AML-193 (cell line): ENCODE data around the gene MCTP1.
A peak's percentile ranks its signal among the peaks of the same experiment; 100 is the strongest.

ENCODE experiments used
- DNase-seq, 2 experiments: peaks; one replicate each; lab custom pipeline; 2025; lab: John Stamatoyannopoulos, UW

Gene MCTP1

DNA sequence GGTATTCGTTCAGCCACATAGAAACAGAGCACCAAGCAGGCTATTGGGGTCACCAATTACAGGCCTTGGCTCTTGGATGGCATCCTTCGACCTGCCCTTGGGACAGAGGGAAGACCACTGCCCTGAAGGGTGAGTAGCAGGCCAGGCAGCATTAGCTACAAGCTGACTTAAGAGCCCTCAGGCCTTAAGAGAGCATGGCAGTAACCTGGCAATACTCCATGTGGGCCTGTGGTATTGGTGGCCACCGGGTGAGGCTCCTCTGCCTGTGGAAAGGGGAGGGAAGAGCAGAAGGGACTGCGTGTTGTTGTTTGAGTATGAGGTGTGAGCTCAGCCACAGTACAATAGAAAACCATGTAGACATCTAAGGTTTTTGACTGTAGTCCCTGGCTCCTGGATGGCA is 170.6 kb downstream of the MCTP1 start:
- no peak for DNase-seq

DNA sequence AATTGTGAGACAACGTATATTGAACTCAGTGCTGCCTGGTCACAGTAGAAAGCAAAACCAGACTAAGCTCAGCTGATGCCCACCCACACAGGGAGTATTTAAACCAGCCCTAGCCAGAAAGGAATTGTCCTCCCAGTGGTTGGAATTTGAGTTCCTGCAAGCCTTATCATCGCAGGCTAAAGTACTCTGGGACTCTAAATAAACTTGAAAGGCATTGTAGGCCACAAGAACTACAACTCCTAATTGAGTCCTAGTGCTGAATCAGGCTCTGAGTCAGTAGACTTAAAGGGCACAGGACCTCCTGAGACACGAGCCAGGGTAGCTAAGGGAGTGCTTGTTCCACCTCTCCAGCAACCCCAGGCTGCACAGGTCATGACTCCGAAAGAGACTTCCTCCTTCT is 171.4 kb downstream of the MCTP1 start:
- DNase-seq, result no peak

DNA sequence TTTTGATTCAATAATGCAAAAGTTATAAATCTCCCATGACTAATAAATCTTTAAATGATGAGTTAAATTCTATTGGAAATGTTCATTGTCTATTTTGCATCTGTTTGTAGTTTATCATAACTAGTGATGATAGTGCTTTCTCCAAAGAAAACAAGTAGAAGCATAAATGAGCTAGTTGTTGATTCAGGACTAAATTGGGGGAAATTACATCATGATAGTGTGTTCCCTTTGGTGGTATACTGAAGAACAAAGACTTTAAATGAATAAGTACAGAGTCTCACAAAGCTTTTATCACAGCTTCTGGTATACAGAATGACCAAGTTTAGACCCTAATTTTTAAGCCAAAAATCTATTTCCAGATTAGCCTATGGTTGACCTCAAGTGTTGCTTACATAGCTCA is 173.8 kb downstream of the MCTP1 start:
- DNase-seq, result no peak

GRCh38 chr5:95110118-95110517 is 174.8 kb downstream of the MCTP1 start:
- peak in 1 of 2 experiments; percentile 9 for DNase-seq

DNA sequence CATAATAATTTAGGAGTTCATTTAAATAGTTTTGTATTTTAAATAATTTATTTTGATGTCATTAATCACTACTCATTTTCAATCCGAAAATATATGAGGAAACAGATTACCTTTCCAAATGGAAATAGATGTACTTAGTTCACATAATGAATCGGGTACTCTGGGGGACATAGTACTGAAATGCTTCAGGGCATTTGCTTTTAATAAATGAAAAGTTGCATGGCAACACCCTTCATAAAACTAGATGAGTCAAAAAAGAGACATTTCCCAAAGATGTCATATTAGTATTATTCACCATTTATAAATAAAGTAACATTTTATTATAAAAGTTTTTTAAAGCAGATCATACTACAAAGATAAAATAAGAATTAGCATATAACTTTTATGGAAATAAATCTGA is 177.8 kb downstream of the MCTP1 start:
- DNase-seq, result no peak

GRCh38 chr5:95105638-95106037 is 179.3 kb downstream of the MCTP1 start:
- DNase-seq, result no peak

DNA sequence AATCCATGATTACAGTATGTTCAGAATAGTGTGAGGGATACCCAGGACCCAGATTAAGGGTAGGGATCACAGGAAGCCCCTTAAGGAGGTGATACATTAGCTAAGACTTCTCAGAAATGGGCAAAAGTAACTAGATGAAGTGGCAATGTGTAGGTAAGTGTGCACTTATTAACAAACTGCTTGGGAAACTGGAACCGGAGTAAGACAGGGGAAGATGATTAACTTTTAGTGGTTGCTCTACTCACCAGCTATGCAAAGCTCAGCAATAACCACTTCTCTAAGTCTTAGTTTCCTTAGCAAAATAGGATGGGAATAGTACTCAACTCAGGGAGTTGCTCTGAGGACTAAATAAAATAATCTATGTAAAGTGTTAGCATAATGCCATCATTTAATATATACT is 182.2 kb downstream of the MCTP1 start:
- DNase-seq, result no peak

DNA sequence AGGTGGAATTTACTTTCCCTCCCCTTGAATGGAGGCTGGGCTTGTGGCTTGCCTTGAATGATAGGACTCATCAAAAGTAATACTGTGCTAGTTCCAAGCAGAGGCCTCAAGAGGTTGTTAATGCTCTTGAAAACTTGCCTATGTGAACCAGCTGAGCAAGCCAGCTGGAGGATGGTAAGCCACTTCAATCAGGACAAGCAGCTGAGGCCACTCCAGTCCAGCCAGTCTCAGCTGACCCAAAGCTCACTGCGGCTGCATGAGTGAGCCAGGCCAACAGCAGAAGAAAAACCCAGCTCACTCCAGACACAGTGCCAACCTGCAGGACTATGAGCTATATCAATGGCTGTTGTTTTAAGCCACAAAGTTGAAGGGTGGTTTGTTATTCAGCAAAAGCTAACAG is 182.8 kb downstream of the MCTP1 start:
- no peak for DNase-seq

DNA sequence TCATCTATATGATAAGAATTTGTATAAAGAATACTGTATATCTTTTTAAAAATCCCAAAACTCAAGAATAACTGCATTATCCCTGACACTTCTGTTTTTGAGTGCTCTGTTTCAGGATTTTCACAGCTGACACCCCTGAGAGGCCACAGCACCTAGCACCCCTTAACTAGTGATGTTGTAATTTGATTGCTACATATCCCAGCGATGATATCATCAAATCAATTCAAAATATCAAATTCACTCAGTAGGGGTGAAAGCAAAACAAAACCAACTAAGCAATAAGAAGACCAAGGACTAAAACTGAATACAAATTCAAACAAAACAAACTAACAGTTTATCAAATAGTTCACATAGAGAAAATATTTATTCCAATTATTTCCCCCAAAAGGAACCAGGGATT is 184.3 kb downstream of the MCTP1 start:
- DNase-seq, result no peak

DNA sequence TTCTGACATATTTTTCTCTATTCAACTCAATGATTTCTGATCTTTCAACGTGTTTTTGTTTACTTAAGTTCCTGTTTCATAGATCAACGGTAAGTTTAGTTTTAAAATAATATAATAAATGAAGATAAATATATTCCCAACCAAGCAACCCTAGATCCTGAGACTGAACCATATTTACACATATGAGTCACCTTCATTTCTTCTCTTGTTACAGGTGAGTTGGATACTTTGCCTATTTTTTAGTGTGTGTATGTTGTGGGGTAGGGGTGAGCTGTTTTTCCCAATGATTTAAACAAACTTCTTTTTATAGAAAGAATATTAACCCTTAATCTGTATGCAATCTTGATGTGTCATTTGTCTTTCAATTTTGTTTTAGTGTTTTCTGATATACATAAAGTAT is 186.9 kb downstream of the MCTP1 start:
- no peak for DNase-seq

GRCh38 chr5:95093211-95093610 is 191.7 kb downstream of the MCTP1 start:
- no peak for DNase-seq

GRCh38 chr5:95090774-95091173 is 194.1 kb downstream of the MCTP1 start:
- no peak for DNase-seq

DNA sequence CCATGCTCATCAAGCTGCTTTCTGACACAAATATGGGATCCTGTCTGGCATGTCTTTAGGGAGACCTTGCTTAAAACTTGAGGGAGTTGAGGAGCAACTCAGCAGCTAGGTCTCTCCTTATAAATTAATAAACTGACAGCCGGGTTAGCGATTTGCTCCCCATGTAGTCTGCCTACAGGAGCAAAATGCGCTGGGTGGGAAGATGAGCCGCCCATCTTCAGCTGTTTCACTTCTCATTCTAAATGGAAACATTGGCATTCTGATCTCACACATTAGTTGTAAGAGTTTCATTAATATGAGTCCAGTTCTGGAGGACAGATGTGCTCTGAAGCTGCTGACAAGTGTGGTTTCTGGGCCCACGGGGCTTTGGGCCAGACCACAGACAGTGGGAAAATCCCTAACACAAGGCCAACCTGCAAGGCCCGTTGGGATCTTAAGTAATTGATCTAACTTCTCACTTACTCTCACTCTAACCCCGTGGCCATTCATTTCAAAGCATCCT is 197.0 kb downstream of the MCTP1 start:
- no peak for DNase-seq

DNA sequence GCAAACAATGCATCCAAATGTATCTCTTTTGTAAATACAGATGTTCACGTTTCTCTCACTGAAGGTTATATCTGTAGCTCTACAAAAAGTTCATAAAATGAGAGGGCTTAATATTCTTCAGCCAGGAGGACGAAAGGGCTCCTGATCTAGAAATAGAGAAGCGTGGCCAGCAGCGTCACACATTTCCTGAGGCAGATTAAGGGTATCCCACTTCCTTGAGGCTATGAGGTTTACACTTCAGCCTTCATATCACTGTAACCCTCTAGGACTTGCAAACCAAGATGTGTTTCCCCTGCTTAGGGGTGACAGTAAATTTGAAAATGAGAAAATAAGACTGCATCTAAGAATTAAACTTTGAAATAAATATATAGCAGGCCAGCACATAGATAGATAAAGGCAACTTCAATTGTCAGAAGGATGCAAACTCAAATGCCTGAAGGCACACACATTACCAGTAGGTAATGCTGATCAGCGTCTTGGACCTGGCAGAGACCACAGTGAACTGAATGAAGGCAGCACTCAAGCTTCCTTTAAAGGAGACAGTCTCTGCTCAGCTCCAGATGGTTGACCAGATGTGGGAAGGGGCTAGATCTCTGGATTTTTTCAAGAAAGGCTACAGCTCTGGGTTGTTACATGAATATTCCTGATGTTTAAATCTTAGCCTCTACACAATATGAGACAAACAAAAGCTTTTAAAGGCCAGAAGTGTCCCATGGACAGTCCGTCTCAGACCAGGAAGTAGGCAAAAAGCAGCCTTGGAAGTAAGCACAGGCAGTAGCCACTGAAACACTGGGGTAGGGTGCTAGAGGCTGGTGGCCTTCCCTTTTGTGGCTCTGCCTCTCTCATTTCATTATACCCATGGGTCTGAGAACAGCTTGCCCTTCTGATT is 197.7 kb downstream of the MCTP1 start:
- DNase-seq, result peak in 1 of 2 experiments; percentile 20

- no peak for DNase-seq
Observed at GRCh38 chr5:95084757-95085156, 200.1 kb downstream of the MCTP1 start.

- no peak for DNase-seq
Observed at GRCh38 chr5:95083606-95084005, 201.3 kb downstream of the MCTP1 start.

DNA sequence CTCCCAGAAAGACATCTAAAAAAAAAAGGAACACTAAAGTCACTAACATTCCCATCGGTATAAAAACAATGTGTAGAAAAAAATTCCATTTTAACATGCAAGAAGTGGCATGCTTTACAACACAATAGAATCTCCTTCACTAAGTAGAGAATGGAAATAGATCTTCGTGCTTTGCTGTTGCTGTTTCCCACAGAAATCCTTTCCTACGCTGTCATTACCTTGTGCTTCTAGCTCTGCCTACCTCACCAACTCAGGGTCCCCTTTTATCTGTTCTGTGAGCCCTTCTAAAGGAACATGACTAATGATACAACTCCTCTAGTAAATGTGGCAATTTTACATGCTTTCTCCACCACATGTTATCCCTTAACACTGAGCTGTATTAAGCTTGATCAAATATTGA is 202.9 kb downstream of the MCTP1 start:
- peak; percentile 16 to 19 for DNase-seq

GRCh38 chr5:95081500-95081960 is 203.4 kb downstream of the MCTP1 start:
- DNase-seq, result peak; percentile 94 to 96

GRCh38 chr5:95080441-95080840 is 204.5 kb downstream of the MCTP1 start:
- no peak for DNase-seq

GRCh38 chr5:95080030-95080429 is 204.9 kb downstream of the MCTP1 start:
- DNase-seq, result peak; percentile 19 to 25

DNA sequence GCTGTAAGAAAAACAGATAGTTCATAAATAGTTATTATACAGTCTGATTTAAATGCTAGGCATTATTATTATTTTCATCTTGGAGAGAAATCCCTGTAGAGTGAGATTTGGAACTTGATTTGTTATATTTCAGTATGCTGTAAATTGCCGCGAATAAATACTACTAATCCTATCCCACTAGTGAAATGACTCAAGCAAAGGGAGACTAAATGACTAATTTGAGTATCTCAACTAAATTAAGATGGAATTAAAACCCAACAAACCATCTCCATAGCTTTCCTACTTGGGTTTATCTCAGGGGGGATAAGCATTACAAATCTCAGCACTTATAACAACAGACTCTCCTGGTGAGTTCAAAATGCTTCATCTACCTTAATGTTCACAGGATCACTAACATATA is 206.0 kb downstream of the MCTP1 start:
- DNase-seq, result no peak

GRCh38 chr5:95076395-95077185 is 208.3 kb downstream of the MCTP1 start:
- DNase-seq, result peak in 1 of 2 experiments; percentile 20

GRCh38 chr5:95075111-95075510 is 209.8 kb downstream of the MCTP1 start:
- DNase-seq, result no peak
